Esophagus squamous epithelium (tissue), 5 donors: ENCODE results near the gene CLDN25. TPM values are rescaled to one million over a fixed set of nuclear protein-coding genes. Genes with fewer than 3 reads are reported as not detected.
"Not testable (repeated sequence)": the region's sequence is repeated elsewhere in the genome, so short reads cannot be mapped to it uniquely, and the experiment has no call there.

Experiments
- DNase-seq: peaks from one replicate; lab custom pipeline; 2025; lab: John Stamatoyannopoulos, UW
- H3K27ac ChIP-seq, 4 donors: fragments of 200-600 bp; sonication (generic); one replicate each; pipeline ENCODE4 v1.5.1; 2016 to 2019; ENCODE audit warnings: mild to moderate bottlenecking in 1 of 4
- H3K27me3 ChIP-seq, 4 donors: fragments of 200-600 bp; sonication (generic); 1 replicate in 3 of 4; 2 replicates in 1 of 4; pipeline versions ENCODE4 v1.5.1 to v1.6.0; 2017 to 2021; ENCODE audit warnings: antibody characterized with exemption in 1 of 4
- H3K36me3 ChIP-seq, 3 donors: fragments of 200-600 bp; sonication (generic); one replicate each; pipeline ENCODE4 v1.5.1; 2016 to 2019
- H3K4me1 ChIP-seq, 3 donors: fragments of 200-600 bp; sonication (generic); one replicate each; pipeline ENCODE4 v1.5.1; 2017 to 2019
- H3K4me3 ChIP-seq, 4 donors: fragments of 200-600 bp; sonication (generic); 1 replicate in 3 of 4; 2 replicates in 1 of 4; pipeline ENCODE4 v1.5.1; 2016 to 2019; ENCODE audit warnings: mild to moderate bottlenecking in 2 of 4, moderate library complexity in 1 of 4
- H3K9me3 ChIP-seq, 3 donors: fragments of 200-600 bp; sonication (generic); one replicate each; pipeline ENCODE4 v1.5.1; 2016 to 2019
- POLR2A ChIP-seq, 4 donors: fragments of 450-650 bp; IDR thresholded peaks; one replicate each; pipeline ENCODE4 v1.6.1; 2017; ENCODE audit warnings: antibody characterized with exemption in 4 of 4, mild to moderate bottlenecking in 4 of 4, moderate library complexity in 3 of 4
- WGBS, 2 donors: methylation state at CpG; one replicate each; pipeline ENCODE4 v1.1.5; 2018; 5-methylcytosine and 5-hydroxymethylcytosine counted together
- intact Hi-C: fragments of 100-400 bp; cut with DNase I; formaldehyde crosslinking; loops from one replicate; pipeline ENCODE4 v1.15.0; 2022
- total RNA-seq, 4 donors: library from RNA; depleted of rRNA; stranded (reverse); fragments of >200 nt; gene quantifications; one replicate each; pipeline ENCODE4 v1.1.0, GENCODE V29; 2016
- TF ChIP-seq, protein P1 (sequence below), 6 experiments: fragments of 450-650 bp in 4 of 6; fragments of 200-600 bp in 2 of 6; sonication (generic) in 2 of 6; IDR thresholded peaks; one replicate each; pipeline ENCODE4 v1.5.1; 2016 to 2019; ENCODE audit warnings: antibody characterized with exemption in 6 of 6, mild to moderate bottlenecking in 4 of 6, moderate library complexity in 4 of 6
- donor health status: DM: yes; HTN: yes; CAD: no.

CLDN25 gene
- total RNA-seq, 4 donors from 2014 or later = not detected

DNA sequence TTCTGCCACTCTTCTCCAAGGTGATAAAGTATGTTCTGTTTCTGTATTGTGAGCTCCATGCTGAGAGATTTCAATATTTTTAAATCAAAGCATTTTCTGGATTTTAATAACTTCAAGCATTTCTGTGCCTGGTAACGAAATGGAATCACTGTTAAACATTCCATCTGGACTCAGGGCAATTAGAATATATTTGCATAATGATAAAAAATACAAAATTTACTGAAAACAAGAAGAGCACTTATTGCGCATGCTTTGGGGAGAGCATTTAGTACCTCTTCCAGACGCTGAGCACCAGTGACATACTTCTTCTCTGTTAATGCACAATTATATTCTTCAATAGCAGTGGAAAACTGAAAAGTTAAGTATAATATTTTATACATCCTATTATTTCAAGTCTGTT, 19.4 kb upstream of the CLDN25 start:
- intact Hi-C loops = no loop called here
- H3K4me3 ChIP-seq = no peak overlapping the region
- no peaks in the 10 kb centered on the region for H3K27me3 ChIP-seq
- peak overlapping the region in 1 of 4 donors; percentile 40 for H3K27ac ChIP-seq
- TF ChIP-seq, protein P1, sequence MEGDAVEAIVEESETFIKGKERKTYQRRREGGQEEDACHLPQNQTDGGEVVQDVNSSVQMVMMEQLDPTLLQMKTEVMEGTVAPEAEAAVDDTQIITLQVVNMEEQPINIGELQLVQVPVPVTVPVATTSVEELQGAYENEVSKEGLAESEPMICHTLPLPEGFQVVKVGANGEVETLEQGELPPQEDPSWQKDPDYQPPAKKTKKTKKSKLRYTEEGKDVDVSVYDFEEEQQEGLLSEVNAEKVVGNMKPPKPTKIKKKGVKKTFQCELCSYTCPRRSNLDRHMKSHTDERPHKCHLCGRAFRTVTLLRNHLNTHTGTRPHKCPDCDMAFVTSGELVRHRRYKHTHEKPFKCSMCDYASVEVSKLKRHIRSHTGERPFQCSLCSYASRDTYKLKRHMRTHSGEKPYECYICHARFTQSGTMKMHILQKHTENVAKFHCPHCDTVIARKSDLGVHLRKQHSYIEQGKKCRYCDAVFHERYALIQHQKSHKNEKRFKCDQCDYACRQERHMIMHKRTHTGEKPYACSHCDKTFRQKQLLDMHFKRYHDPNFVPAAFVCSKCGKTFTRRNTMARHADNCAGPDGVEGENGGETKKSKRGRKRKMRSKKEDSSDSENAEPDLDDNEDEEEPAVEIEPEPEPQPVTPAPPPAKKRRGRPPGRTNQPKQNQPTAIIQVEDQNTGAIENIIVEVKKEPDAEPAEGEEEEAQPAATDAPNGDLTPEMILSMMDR (IDR thresholded peaks at IDR 0.05) = no peak
- no peak for DNase-seq
- no peaks in the 10 kb centered on the region for H3K9me3 ChIP-seq
- H3K36me3 ChIP-seq = peaks cover 0 to 84% (median 8%) of the 10 kb centered on the region in 3 donors
- peaks cover 0 to 18% (median 0%) of the 10 kb centered on the region in 3 donors for H3K4me1 ChIP-seq
- WGBS, 2 donors = 93 to 96% methylated on average over 3 of the region's 3 CpGs

DNA sequence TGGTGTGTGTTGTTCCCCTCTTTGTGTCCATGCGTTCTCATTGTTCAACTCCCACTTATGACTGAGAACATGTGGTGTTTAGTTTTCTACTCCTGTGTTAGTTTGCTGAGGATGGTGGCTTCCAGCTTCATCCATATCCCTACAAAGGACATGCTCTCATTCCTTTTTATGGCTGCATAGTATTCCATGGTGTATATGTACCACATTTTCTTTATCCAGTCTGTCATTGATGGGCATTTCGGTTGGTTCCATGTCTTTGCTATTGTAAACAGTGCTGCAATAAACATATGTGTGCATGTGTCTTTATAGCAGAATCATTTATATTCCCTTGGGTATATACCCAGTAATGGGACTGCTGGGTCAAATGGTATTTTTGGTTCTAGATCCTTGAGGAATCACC, 16.6 kb upstream of the CLDN25 start:
- H3K27me3 ChIP-seq, H3K4me3 ChIP-seq, H3K9me3 ChIP-seq, DNase-seq, H3K27ac ChIP-seq, intact Hi-C loops: not testable (repeated sequence)
- WGBS, 2 donors = 100% methylated on average over 2 of the region's 2 CpGs
- Histone ChIP-seq H3K36me3 (peaks cover 0 to 82% (median 14%) of the 10 kb centered on the region in 3 donors), H3K4me1 (peaks cover 0 to 18% (median 0%) of the 10 kb centered on the region in 3 donors)

DNA sequence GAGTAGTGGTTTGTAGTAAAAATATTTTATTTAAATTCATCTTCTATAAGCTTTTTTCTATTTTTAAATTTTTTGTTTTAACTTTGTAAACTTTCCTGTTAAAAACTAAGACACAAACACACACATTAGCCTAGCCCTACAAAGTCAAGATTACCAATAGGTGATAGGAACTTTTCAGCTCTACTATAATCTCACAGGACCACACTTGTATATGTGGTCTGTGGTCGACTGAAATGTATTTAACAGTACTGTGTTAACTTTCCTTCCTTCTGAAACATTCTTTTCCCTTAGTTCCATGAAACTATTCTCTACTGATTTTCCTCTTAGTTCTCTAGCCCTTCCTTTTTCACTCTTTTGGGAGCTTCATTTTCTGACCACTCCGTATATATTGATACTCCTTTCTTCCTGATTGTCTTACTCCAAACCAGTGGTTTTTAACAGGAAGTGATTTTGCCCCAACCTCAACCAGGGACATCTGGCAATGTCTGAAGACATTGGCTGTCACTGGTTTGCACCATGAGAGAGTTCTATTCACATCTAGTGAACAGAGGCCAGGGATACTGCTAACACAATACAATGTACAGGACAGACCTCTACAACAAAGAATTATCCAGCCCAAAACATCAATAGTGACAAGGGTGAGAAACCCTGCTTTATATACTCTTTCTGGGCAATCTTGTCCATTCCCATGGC, 14.9 kb upstream of the CLDN25 start:
- no peak for DNase-seq
- Histone ChIP-seq H3K27me3 (no peaks in the 10 kb centered on the region), H3K4me3 (no peak overlapping the region), H3K27ac (no peak overlapping the region), H3K36me3 (peaks cover 0 to 81% (median 13%) of the 10 kb centered on the region in 3 donors), H3K9me3 (no peaks in the 10 kb centered on the region), H3K4me1 (peaks cover 0 to 6% (median 0%) of the 10 kb centered on the region in 3 donors)
- 79 to 80% methylated on average over 2 of the region's 2 CpGs for WGBS, 2 donors
- intact Hi-C loops = no loop called here
- TF ChIP-seq, protein P1 (IDR thresholded peaks at IDR 0.05) = no peak
- TF ChIP-seq POLR2A (IDR thresholded peaks at IDR 0.05) = no peak

DNA sequence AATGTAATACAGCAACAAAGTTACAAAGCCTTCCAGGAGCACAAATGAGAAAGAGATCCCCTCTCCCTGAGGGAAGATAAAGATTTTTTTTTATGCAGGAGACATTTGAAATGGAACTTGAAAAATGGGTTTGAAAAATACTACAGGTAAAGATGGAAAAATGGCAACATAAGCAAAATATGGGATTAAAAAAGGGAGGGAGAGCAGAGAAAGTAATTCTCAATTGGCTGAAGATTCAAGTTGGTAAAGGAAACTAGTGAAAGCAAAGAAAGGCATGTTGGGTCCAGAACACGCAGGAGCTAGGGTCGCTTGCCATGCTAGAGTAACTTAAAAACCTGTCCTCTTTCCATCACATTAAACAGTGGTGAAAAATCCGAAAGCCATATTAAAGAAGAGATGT, 7.6 kb upstream of the CLDN25 start:
- Histone ChIP-seq H3K4me3 (no peak overlapping the region), H3K27ac (no peak overlapping the region), H3K4me1 (peaks cover 0 to 26% (median 11%) of the 10 kb centered on the region in 3 donors), H3K36me3 (peaks cover 0 to 41% (median 11%) of the 10 kb centered on the region in 3 donors), H3K27me3 (no peaks in the 10 kb centered on the region), H3K9me3 (no peaks in the 10 kb centered on the region)
- intact Hi-C loops = no loop called here
- no peak for DNase-seq
- WGBS, 2 donors = 49 to 82% methylated on average over 3 of the region's 3 CpGs
- no peak for TF ChIP-seq POLR2A (IDR thresholded peaks at IDR 0.05)
- TF ChIP-seq, protein P1 (IDR thresholded peaks at IDR 0.05) = no peak

DNA sequence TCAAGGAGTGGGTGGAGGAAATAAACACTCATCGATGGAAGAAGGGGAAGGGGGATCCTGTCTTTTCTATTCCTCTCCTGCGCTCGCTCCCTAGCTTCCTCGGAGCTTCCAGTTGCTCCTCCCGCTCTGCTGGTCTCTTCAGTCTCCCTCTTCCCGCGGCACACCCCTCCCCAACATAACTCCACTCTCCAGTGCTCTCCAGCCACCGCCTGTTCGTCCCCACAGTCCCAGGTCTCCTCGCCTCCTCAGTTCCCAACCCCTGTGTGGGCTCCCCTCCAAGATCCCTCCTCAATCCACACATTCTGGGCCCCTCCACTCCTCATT, 6.5 kb upstream of the CLDN25 start:
- peak overlapping the region; percentile 64 to 90 (median 78) for H3K4me3 ChIP-seq
- no peaks in the 10 kb centered on the region for H3K27me3 ChIP-seq
- 0 to 3% methylated on average over 10 of the region's 10 CpGs for WGBS, 2 donors
- DNase-seq = no peak
- H3K27ac ChIP-seq = peak overlapping the region; percentile 81 to 92 (median 86)
- peaks cover 0 to 36% (median 11%) of the 10 kb centered on the region in 3 donors for H3K4me1 ChIP-seq
- intact Hi-C loops = no loop called here
- no peaks in the 10 kb centered on the region for H3K9me3 ChIP-seq
- TF ChIP-seq, protein P1 (IDR thresholded peaks at IDR 0.05) = no peak
- no peak for TF ChIP-seq POLR2A (IDR thresholded peaks at IDR 0.05)
- peaks cover 0 to 30% (median 7%) of the 10 kb centered on the region in 3 donors for H3K36me3 ChIP-seq
